GM21619 (cell line): ENCODE results near the gene CDH4.

ENCODE experiments used
- ATAC-seq: cut with Tn5 transposase; IDR thresholded peaks from one replicate; pipeline ENCODE4 v1.9.1; 2021; ENCODE audit not compliant: unreplicated experiment

CDH4 gene

DNA sequence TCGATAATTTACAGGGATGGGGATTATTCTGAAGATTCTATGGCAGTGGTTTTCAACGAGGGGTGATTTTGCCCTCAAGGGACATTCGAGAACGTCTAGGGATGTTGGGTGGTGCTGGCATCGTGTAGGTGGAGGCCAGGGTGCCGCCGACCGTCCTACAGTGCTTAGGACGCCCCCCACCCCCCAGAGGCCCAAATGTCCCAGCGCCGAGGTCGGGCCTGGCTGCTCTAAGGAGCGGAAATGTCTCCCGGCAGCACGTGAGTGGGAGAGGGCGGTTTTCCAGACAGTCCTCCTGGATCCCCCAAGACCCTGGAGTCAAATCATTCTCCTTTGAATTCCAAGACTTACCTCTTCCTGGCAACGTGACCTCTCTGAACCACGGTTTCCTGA lies 101.9 kb downstream of the CDH4 start:
- no peak for ATAC-seq

GRCh38 chr20:61354501-61354900 lies 102.4 kb downstream of the CDH4 start:
- no peak for ATAC-seq

GRCh38 chr20:61354901-61355495 lies 102.9 kb downstream of the CDH4 start:
- no peak for ATAC-seq

GRCh38 chr20:61355585-61355984 lies 103.5 kb downstream of the CDH4 start:
- no peak for ATAC-seq

GRCh38 chr20:61356196-61356595 lies 104.1 kb downstream of the CDH4 start:
- no peak for ATAC-seq

DNA sequence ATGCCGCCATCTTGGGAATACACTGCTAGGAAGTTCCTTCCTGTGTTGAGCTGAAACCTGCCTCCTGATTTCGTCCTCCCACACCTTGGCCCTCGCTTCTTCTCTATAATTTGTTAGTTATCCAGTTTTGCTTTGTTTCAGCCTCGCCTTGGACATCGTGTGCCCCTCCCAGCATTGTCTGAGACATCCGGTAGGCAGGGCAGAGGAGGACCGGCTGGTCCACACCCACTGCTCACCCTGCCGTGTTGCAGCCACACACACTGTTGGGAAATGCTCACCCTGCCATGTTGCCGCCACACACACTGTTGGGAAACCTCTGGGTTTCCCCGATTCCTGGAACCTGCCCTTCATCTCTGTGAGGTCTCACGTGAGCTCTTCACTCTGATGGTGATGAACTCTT lies 105.1 kb downstream of the CDH4 start:
- no peak for ATAC-seq

DNA sequence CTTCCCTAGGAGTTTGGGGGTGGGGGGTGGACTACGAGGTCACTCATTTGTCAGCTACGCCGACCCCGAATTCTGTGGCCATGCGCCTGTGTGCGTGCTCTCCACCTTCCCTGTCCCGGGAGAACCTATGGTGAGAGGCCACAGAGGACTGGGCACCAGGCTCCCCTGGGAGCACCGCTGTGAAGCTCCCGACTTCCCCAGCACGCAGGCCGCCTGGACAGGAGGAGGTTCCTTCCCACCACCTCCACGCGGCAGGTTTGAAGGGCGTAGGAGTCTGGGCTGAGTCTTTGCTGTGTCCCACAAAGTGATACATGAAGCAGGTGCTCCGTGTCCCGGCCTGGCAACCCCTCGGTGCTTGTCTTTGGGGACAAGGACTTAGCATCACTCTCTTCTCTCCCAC lies 107.2 kb downstream of the CDH4 start:
- ATAC-seq, result no peak

GRCh38 chr20:61360296-61360695 lies 108.2 kb downstream of the CDH4 start:
- ATAC-seq, result no peak

- no peak for ATAC-seq
These were observed 108.9 kb downstream of the CDH4 start for GRCh38 chr20:61360940-61361339.

DNA sequence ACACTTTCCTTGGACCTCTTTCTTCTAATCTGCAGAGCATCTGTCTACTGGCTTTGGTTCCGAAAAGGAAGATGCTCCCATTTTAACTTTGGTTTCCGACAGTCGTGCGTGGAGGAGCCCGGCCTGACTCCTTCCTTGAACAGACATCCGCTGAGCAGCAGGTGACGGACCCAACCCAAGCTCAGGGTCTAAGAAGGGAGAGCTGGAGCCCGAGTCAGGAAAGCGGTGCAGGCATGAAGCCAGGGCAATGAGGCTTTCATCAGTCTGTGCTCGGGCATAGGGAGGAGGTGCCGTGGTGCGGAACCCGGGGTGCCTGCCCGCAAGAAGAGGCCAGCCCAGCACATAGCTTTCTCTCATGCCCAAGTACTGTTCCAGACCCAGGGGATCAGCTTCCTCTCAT lies 109.4 kb downstream of the CDH4 start:
- no peak for ATAC-seq

DNA sequence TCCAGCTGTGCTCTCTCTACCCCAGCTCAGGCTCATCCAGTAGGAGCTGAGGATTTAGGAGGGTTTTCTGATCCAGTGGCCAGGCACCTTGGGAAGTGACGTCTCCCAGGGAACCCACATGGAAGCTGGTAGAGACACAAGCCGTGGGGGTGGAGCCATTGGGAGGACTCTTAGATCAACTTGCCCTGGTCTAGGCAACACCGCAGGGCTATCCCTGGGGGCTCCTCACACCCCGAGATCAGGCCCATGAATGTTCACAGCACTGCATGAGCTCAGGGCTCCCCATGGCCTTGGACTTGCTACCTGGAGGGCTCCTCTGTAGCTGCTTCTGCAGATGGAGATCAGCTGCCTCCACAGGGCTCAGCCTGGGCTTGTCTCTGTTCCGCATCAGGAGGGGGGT lies 112.1 kb downstream of the CDH4 start:
- ATAC-seq, result no peak

DNA sequence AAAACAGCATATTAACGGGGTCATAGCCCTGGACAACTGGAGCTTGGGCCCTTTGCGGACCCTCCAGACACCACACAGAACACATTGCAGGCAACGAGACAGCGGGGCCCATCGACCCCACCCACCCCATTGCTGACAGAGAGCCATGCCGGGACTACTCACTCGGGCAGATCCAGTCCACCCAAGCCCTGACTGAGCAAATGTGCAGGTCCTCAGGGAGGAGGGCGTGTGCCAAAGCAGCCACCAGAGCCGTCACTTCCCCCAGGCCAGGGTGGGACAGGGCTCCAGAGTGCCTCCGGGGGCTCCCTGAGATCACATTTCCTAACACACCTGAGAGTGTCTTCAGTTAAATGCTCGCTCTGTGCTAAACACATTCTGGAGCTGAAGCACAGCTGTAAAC lies 114.9 kb downstream of the CDH4 start:
- ATAC-seq, result no peak

DNA sequence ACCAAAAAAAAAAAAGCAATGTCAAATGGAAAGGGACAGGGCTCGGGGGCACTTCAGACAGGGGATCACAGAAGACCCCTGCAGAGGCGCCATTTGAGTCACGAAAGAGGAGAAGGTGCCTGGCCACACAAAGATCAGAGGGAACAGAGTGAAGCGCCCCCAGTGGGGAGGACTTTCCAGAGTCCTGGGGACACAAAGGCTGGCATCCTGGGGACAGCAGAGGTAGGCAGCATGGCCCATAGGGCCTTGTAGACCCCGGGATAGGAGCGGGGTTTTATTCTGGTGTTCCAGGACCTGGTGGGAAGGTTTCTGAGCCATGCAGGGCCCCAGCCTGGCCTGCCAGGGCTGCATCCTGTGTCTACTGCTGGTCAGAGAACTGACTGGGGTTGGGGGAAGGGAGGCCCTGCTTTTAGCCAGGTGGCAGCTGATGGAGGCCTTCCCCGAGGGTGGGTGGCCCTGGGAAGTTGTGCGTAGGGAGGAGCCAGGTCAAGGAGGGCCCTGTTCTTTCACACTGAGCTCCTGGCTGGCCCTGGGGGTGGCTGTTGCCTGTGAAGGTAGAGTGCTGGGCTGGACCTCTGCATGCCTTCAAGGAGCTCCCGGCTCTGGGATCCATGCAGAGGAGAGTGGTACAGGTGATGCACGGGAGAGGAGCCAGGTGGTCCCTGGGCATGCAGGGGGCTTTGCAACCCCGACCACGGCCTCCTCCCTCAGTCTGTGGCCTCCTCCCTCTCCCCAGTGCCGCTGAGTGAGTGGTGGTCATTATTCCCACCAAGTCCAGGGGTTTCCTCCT lies 117.9 kb downstream of the CDH4 start:
- ATAC-seq, result no peak

GRCh38 chr20:61370841-61371303 lies 118.8 kb downstream of the CDH4 start:
- ATAC-seq, result no peak

DNA sequence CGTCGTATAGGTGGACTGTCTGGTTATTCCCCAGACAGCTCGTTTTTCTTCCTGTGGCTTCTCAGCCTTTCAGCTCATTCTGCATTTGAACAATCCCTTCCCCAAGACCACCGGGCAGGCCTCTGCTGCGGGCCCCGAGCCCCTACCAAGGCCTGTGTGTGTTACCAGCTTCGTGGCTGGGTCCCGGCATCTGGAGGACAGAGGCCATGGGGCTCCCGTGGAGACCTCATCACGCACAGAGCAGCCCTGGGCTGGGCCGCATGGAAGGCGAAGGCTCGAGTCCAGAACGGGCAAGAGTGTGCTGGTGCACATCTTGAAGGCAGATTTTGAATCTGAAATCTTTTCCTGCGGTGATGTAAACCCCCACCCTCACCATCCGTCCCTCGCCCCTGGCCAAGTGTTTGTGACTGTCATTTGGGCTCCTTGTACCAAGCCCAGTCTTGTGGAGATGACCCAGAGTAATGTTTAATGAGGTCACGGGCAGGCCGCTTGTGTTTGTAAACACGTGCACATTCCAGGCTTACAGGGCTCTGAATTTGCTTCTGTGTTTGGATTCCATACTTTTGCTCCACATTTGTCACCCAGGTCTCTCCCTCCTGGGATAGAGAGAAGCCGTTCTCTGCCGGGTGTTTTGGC lies 119.6 kb downstream of the CDH4 start:
- ATAC-seq, result no peak

DNA sequence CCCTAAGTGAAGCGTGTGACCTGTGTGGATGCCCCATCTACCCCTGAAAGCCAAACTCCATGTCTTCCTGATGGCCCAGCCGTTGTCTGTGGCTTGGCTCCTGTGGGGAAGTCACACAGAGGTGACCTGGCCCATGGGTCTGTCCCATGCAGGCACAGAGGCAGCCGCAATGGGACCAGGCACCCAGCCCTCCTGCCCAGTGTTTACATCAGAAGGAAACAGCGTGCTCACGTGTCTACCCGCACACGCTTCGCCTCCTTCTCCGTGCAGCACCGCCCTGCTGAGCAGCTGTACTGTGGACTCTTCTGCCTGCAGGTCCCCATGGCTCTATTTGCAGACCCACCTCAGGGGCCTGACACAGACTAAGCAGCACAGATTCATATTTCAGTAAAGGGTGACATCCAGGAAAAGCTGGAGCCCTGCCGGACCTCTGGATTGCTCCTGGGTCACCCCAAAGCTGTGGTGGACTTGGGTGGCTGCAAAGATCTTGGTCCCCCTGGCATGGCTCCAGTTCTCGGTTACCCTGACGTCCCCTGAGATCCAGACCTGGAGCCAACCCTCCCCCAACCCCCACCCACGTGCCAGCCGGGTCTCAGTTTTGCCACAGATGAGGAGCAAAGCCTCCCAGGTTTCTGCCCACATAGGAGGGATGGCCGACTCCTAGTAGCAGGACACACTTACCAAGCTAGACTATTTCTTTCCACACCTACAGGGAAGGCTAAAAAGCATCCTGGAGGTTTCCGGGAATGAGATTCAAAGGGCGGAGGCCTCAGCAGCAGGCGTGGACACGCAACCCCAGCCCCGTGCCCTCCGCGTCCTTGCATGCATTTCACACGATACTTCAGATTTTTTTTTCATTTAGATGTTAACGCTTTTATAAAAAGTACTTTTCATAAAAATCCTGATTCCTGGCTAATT lies 120.3 kb downstream of the CDH4 start:
- ATAC-seq, result no peak

GRCh38 chr20:61373055-61373399 lies 121.0 kb downstream of the CDH4 start:
- ATAC-seq, result no peak

DNA sequence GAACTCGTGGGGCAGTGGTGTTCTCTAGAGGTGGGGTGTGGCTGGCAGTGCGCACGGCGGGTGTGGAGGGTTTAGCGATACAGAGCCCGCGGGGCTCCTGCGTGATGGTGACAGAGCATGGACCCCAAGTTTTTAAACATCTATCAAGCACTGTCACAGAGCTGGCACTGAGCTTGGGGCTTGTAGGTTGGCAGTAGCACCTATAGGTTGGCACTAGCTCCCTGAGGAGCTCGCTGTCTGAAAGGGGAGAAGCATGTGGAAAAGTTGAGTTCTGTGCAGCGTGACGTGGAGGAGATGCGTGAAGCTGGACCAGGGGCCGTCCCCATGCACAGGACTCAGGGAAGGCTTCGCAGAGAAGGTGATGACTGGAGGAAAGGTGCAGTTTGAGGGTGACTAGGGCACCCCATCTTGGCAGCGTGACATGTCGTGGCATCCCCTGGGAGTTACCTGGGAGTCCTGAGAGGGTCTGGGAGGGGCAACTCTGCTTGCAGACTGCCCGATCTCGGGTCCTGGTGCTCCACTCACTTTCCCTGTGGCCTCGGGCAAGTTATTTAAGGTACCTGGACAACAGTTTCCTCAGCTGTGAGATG lies 122.0 kb downstream of the CDH4 start:
- no peak for ATAC-seq

DNA sequence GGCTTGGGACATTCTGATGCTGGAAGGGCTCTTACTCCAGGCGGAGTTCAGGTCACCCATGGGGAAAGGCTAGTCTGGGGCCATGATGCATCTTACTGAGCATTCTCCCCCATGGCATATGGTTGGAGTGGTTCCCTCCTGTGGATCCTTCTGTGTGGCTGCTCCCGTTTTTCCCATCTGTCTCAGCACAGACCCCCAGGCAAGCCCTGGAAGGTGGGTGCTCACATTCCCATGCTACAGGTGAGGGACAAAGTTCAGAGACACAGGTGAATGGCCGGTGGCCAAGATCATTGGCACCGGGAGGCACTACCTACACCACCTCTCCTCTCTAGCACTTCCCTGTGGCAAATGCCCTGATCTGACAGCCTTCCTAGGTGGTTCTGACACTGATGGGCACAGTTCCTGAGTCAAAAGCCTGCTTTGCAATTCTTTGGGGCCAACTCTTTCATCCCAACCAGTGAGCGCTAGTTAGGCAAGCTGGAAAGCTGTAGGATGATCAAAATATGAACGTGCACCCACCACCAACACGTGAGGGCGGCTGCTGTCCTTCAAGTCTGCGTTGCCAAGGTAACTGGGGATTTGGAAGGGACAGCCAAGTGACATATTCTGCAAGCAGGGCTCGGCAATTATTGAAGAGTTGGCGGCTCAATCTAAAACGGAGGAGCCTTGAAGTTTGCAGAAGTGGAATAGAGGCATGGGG lies 124.6 kb downstream of the CDH4 start:
- ATAC-seq, result no peak

DNA sequence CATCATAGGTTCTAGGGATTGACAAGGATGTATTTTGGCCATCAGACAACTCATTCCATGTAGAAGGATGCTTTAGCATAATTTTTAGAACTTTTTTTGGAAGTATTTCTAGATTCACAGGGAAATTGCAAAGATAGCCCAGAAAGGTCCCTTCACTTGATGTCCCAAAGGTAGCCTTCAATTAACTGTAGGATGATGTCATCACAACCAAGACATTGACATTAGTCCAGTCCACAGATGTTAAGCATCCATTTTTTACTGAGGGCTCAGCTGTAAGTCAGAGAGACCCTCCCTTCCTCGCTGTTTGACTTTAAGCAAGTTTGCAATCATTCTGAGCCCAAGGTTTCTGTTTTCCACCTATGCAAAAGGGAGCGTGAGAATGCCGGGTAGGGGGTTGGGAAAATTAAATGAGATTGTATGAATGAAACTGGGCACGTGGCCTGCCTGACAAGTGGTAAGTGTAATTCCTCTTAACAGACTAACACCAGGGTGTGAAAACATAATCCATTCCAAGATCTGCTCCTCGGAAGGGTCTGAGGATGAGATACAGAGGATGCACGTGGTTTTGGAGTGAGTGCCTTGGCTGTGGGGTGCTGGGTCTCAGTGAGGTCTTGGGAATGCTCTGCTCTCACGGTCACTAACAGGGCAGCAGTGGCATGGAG lies 126.8 kb downstream of the CDH4 start:
- no peak for ATAC-seq
